ENCODE results near the gene ISLR2.

ISLR2 gene

GRCh38 chr15:74172701-74173379 lies 42.5 kb downstream of the ISLR2 start:
- TF ChIP-seq CTCF (IDR thresholded peaks at IDR 0.05; ENCODE audit: borderline replicate concordance, insufficient read depth, low read depth, low read length) = no peak

GRCh38 chr15:74173380-74174218 lies 43.2 kb downstream of the ISLR2 start, which contains the start of gene ISLR:
ISLR (plus strand) TSS chr15:74173710; CDS start chr15:74174859, 1,149 bp downstream.
- no peak within 1 kb of the TSS for H3K4me3 ChIP-seq (ENCODE audit: low read depth, low read length)

More at GRCh38 chr15:74172701-74173379, 42.5 kb downstream of the ISLR2 start:
- H3K4me3 ChIP-seq (ENCODE audit: low read depth, low read length) = no peak overlapping the region

GRCh38 chr15:74174219-74174957 lies 44.0 kb downstream of the ISLR2 start:
- TF ChIP-seq CTCF (IDR thresholded peaks at IDR 0.05; ENCODE audit: borderline replicate concordance, insufficient read depth, low read depth, low read length) = no peak
- H3K4me3 ChIP-seq (ENCODE audit: low read depth, low read length) = no peak overlapping the region

More at GRCh38 chr15:74173380-74174218, 43.2 kb downstream of the ISLR2 start, which contains the start of gene ISLR:
- TF ChIP-seq CTCF (IDR thresholded peaks at IDR 0.05; ENCODE audit: borderline replicate concordance, insufficient read depth, low read depth, low read length) = no peak

- no peak for TF ChIP-seq CTCF (IDR thresholded peaks at IDR 0.05; ENCODE audit: borderline replicate concordance, insufficient read depth, low read depth, low read length)
- H3K4me3 ChIP-seq (ENCODE audit: low read depth, low read length) = no peak overlapping the region
These were observed 44.5 kb downstream of the ISLR2 start for GRCh38 chr15:74174958-74175253.

GRCh38 chr15:74175271-74176191 lies 45.1 kb downstream of the ISLR2 start:
- no peak for TF ChIP-seq CTCF (IDR thresholded peaks at IDR 0.05; ENCODE audit: borderline replicate concordance, insufficient read depth, low read depth, low read length)
- no peak overlapping the region for H3K4me3 ChIP-seq (ENCODE audit: low read depth, low read length)
